Kidney (tissue), 14 donors: ENCODE results near the gene SLIRP. TPM values are rescaled to one million over a fixed set of nuclear protein-coding genes. Genes with fewer than 3 reads are reported as not detected.

Experiments
- DNase-seq, 5 donors: peaks; one replicate each; pipeline ENCODE4 v3.0.0-alpha.2; 2013 to 2020
- FAIRE-seq: peaks from 2 replicates; lab custom pipeline; 2012; peaks lifted over from hg19 to GRCh38; lab: Jason Lieb, UNC
- H3K27ac ChIP-seq, 2 donors: one replicate each; pipeline ENCODE4 v1.7.0; 2013; ENCODE audit warnings: low read depth in 2 of 2, low read length in 2 of 2, inconsistent platforms in 1 of 2
- H3K27me3 ChIP-seq: one replicate; pipeline ENCODE4 v1.7.1; 2013; ENCODE audit warnings: low read length, inconsistent platforms; ENCODE audit not compliant: control insufficient read depth, insufficient read depth
- H3K36me3 ChIP-seq, 3 donors: one replicate each; pipeline versions ENCODE4 v1.7.0 to v1.7.1; 2013; ENCODE audit warnings: low read length in 3 of 3, control low read depth in 1 of 3, inconsistent platforms in 1 of 3; ENCODE audit not compliant: insufficient read depth in 3 of 3, control insufficient read depth in 2 of 3
- H3K4me1 ChIP-seq, 3 donors: one replicate each; pipeline versions ENCODE4 v1.7.0 to v1.7.1; 2013; ENCODE audit warnings: low read length in 3 of 3, inconsistent platforms in 1 of 3, low read depth in 1 of 3; ENCODE audit not compliant: control insufficient read depth in 2 of 3, insufficient read depth in 2 of 3
- H3K4me3 ChIP-seq, 3 donors: one replicate each; pipeline versions ENCODE4 v1.7.0 to v1.8.1; 2013; ENCODE audit warnings: low read length in 3 of 3, control low read depth in 1 of 3, inconsistent platforms in 1 of 3
- H3K9ac ChIP-seq, 3 donors: one replicate each; pipeline versions ENCODE4 v1.7.0 to v1.7.1; 2013; ENCODE audit warnings: low read length in 3 of 3, control low read depth in 1 of 3, inconsistent platforms in 1 of 3
- H3K9me3 ChIP-seq, 3 donors: one replicate each; pipeline versions ENCODE4 v1.7.0 to v1.7.1; 2013; ENCODE audit warnings: low read length in 3 of 3, control low read depth in 1 of 3, inconsistent platforms in 1 of 3; ENCODE audit not compliant: control insufficient read depth in 2 of 3, insufficient read depth in 1 of 3
- CTCF ChIP-seq: IDR thresholded peaks from 3 replicates; pipeline ENCODE4 v1.5.1; 2012; ENCODE audit warnings: mild to moderate bottlenecking, moderate library complexity, borderline replicate concordance; ENCODE audit not compliant: insufficient read depth; ENCODE audit errors: extremely low read depth
- intact Hi-C: fragments of 100-400 bp; cut with DNase I; formaldehyde crosslinking; loops from one replicate; pipeline ENCODE4 v1.11.1; 2022
- polyA plus RNA-seq: library from polyadenylated mRNA; stranded (reverse); fragments of 350-450 nt; fragmentation: Illumina TruSeq; extraction: RNeasy Lipid Tissue Mini Kit (QIAGEN cat#74804); gene quantifications from one replicate; pipeline ENCODE4 v1.2.3, GENCODE V29; 2014; ENCODE audit warnings: low read depth, low replicate concordance; ENCODE audit not compliant: insufficient read depth
- total RNA-seq: library from RNA; stranded (reverse); fragmentation: NEBNext Ultra II Directional; extraction: Animal tissue kit (Norgen Biotek cat#: 25700); gene quantifications from one replicate; pipeline ENCODE4 v1.2.1, GENCODE V29; 2021
- donor health status: control.
- donor health status: control.
- donor health status: control.
- donor health status: control.
- donor health status: control.
- donor health status: DM: yes; HTN: yes; CAD: no.
- donor health status: Normal renal cell carcinoma (clear cell type).

The SLIRP gene
- total and polyA plus RNA-seq, 2 donors from 2014 or later: 91.6 to 418 TPM

- H3K4me3 ChIP-seq: no peak overlapping the region
- FAIRE-seq: no peak
- no peak for DNase-seq
- intact Hi-C loops: no loop called here
- H3K9me3 ChIP-seq: no peaks in the 10 kb centered on the region
- no peaks in the 10 kb centered on the region for H3K27me3 ChIP-seq
- H3K9ac ChIP-seq: no peak overlapping the region
- no peaks in the 10 kb centered on the region for H3K4me1 ChIP-seq
- H3K27ac ChIP-seq: no peak overlapping the region
- no peak for TF ChIP-seq CTCF
- peaks cover 5 to 29% (median 18%) of the 10 kb centered on the region in 3 donors for H3K36me3 ChIP-seq
Measured at GRCh38 chr14:77673193-77673592, 34.7 kb upstream of the SLIRP start.

GRCh38 chr14:77674931-77675330 is 33.0 kb upstream of the SLIRP start:
- no peak overlapping the region for H3K9ac ChIP-seq
- no peak overlapping the region for H3K4me3 ChIP-seq
- no peaks in the 10 kb centered on the region for H3K27me3 ChIP-seq
- no peak for TF ChIP-seq CTCF
- H3K4me1 ChIP-seq: no peaks in the 10 kb centered on the region
- peaks cover 5 to 36% (median 18%) of the 10 kb centered on the region in 3 donors for H3K36me3 ChIP-seq
- H3K9me3 ChIP-seq: no peaks in the 10 kb centered on the region
- FAIRE-seq: no peak
- no peak overlapping the region for H3K27ac ChIP-seq
- DNase-seq: no peak
- intact Hi-C loops: no loop called here

- no peak for TF ChIP-seq CTCF
- intact Hi-C loops: no loop called here
- Histone ChIP-seq H3K4me3 (no peak overlapping the region), H3K4me1 (peaks cover 0 to 2% (median 0%) of the 10 kb centered on the region in 3 donors), H3K9ac (no peak overlapping the region), H3K9me3 (no peaks in the 10 kb centered on the region), H3K36me3 (peaks cover 2 to 16% (median 5%) of the 10 kb centered on the region in 3 donors), H3K27ac (no peak overlapping the region), H3K27me3 (no peaks in the 10 kb centered on the region)
- FAIRE-seq (no peak), DNase-seq (no peak)
Measured at GRCh38 chr14:77681196-77682157, 26.4 kb upstream of the SLIRP start.
